ENCODE results near the gene AK3. TPM values are rescaled to one million over a fixed set of nuclear protein-coding genes. Genes with fewer than 3 reads are reported as not detected.

The AK3 gene
- total RNA-seq, 6 donors from 2014 or later = 33.2 to 81.2 (median 51.7) TPM

GRCh38 chr9:4713849-4714248 is 27.2 kb downstream of the AK3 start:
- peak; percentile 56 to 86 for ATAC-seq (ENCODE audit: low FRiP score in 2 of 2)
- no peaks in the 10 kb centered on the region for H3K27me3 ChIP-seq
- DNase-seq = no peak
- TF ChIP-seq CTCF (IDR thresholded peaks at IDR 0.05) (no peak), POLR2A (IDR thresholded peaks at IDR 0.05) (no peak), EP300 (IDR thresholded peaks at IDR 0.05) (no peak)
- no peak overlapping the region for H3K4me3 ChIP-seq
- peaks cover 17 to 76% (median 38%) of the 10 kb centered on the region in 4 donors for H3K36me3 ChIP-seq
- no peaks in the 10 kb centered on the region for H3K4me1 ChIP-seq
- 65 to 73% methylated on average over 7 of the region's 7 CpGs for whole genome bisulfite sequencing, 2 donors
- no peak overlapping the region for H3K27ac ChIP-seq
- H3K9me3 ChIP-seq = no peaks in the 10 kb centered on the region

GRCh38 chr9:4709380-4709779 is 31.6 kb downstream of the AK3 start:
- ATAC-seq (ENCODE audit: low FRiP score in 2 of 2) = no peak
- no peak overlapping the region for H3K4me3 ChIP-seq
- peaks cover 0 to 63% (median 2%) of the 10 kb centered on the region in 4 donors for H3K36me3 ChIP-seq
- no peaks in the 10 kb centered on the region for H3K4me1 ChIP-seq
- H3K9me3 ChIP-seq = no peaks in the 10 kb centered on the region
- no peak for DNase-seq
- TF ChIP-seq POLR2AphosphoS5 (IDR thresholded peaks at IDR 0.05) = no peak
- no peak for TF ChIP-seq EP300 (IDR thresholded peaks at IDR 0.05)
- no peak for TF ChIP-seq CTCF (IDR thresholded peaks at IDR 0.05)
- TF ChIP-seq POLR2A (IDR thresholded peaks at IDR 0.05) = no peak
- no peak overlapping the region for H3K27ac ChIP-seq
- no peaks in the 10 kb centered on the region for H3K27me3 ChIP-seq

GRCh38 chr9:4706971-4707622 is 33.9 kb downstream of the AK3 start:
- H3K27ac ChIP-seq = no peak overlapping the region
- TF ChIP-seq POLR2A (IDR thresholded peaks at IDR 0.05) = no peak
- no peak for TF ChIP-seq CTCF (IDR thresholded peaks at IDR 0.05)
- no peak for TF ChIP-seq EP300 (IDR thresholded peaks at IDR 0.05)
- ATAC-seq (ENCODE audit: low FRiP score in 2 of 2) (no peak), DNase-seq (no peak)
- no peaks in the 10 kb centered on the region for H3K27me3 ChIP-seq
- H3K4me1 ChIP-seq = no peaks in the 10 kb centered on the region
- WGBS, 2 donors = 67 to 87% methylated on average over 4 of the region's 4 CpGs
- no peak overlapping the region for H3K4me3 ChIP-seq
- no peaks in the 10 kb centered on the region for H3K9me3 ChIP-seq
- H3K36me3 ChIP-seq = peaks cover 0 to 66% (median 2%) of the 10 kb centered on the region in 4 donors

GRCh38 chr9:4706021-4706420 is 35.0 kb downstream of the AK3 start:
- Histone ChIP-seq H3K4me1 (no peaks in the 10 kb centered on the region), H3K9me3 (no peaks in the 10 kb centered on the region), H3K27me3 (no peaks in the 10 kb centered on the region), H3K36me3 (peaks cover 0 to 67% (median 2%) of the 10 kb centered on the region in 4 donors), H3K4me3 (no peak overlapping the region), H3K27ac (no peak overlapping the region)
- no peak for DNase-seq
- no peak for TF ChIP-seq POLR2AphosphoS5 (IDR thresholded peaks at IDR 0.05)
- no peak for ATAC-seq (ENCODE audit: low FRiP score in 2 of 2)
- WGBS, 2 donors = 67 to 86% methylated on average over 2 of the region's 2 CpGs

GRCh38 chr9:4704129-4704528 is 36.9 kb downstream of the AK3 start:
- no peak for TF ChIP-seq EP300 (IDR thresholded peaks at IDR 0.05)
- TF ChIP-seq CTCF (IDR thresholded peaks at IDR 0.05) = no peak
- TF ChIP-seq POLR2AphosphoS5 (IDR thresholded peaks at IDR 0.05) = no peak
- TF ChIP-seq POLR2A (IDR thresholded peaks at IDR 0.05) = no peak
- H3K4me3 ChIP-seq = no peak overlapping the region
- H3K27ac ChIP-seq = no peak overlapping the region
- DNase-seq = no peak
- ATAC-seq (ENCODE audit: low FRiP score in 2 of 2) = no peak
- H3K27me3 ChIP-seq = no peaks in the 10 kb centered on the region
- no peaks in the 10 kb centered on the region for H3K9me3 ChIP-seq
- H3K4me1 ChIP-seq = no peaks in the 10 kb centered on the region
- H3K36me3 ChIP-seq = peaks cover 0 to 74% (median 2%) of the 10 kb centered on the region in 4 donors
- WGBS, 2 donors = 96 to 98% methylated on average over 2 of the region's 2 CpGs

All from upper lobe of left lung (tissue), 6 donors.